Psoas muscle (tissue), 8 donors: ENCODE measurements around the gene ATL1. TPM values are rescaled to one million over a fixed set of nuclear protein-coding genes. Genes with fewer than 3 reads are reported as not detected.

Source experiments
- ATAC-seq, 4 donors: fragments of 200-7000 bp; cut with Tn5 transposase; one replicate each; pipeline ENCODE4 v1.9.1; 2020; ENCODE audit warnings: moderate library complexity in 3 of 4, mild to moderate bottlenecking in 2 of 4
- DNase-seq, 2 donors: peaks; one replicate each; pipeline ENCODE4 v3.0.0-alpha.2; 2020
- H3K27ac ChIP-seq: fragments of 200-600 bp; one replicate; pipeline ENCODE4 v1.8.0; 2022
- H3K27me3 ChIP-seq, 3 donors: fragments of 200-600 bp in 1 of 3; one replicate each; pipeline versions ENCODE4 v1.6.1 to v1.8.0; 2013 to 2022; ENCODE audit warnings: low read length in 2 of 3, mild to moderate bottlenecking in 2 of 3, moderate library complexity in 1 of 3; ENCODE audit not compliant: insufficient read depth in 3 of 3
- H3K36me3 ChIP-seq, 2 donors: fragments of 200-600 bp in 1 of 2; one replicate each; pipeline versions ENCODE4 v1.6.1 to v1.8.0; 2013 to 2022; ENCODE audit warnings: low read depth in 1 of 2, mild to moderate bottlenecking in 1 of 2, moderate library complexity in 1 of 2; ENCODE audit not compliant: insufficient read depth in 1 of 2
- H3K4me1 ChIP-seq: fragments of 200-600 bp; one replicate; pipeline ENCODE4 v1.8.0; 2022
- H3K4me3 ChIP-seq: fragments of 200-600 bp; one replicate; pipeline ENCODE4 v1.8.0; 2022; ENCODE audit warnings: mild to moderate bottlenecking
- H3K9me3 ChIP-seq: fragments of 200-600 bp; one replicate; pipeline ENCODE4 v1.8.0; 2022
- CTCF ChIP-seq: fragments of 200-600 bp; IDR thresholded peaks from one replicate; pipeline ENCODE4 v1.8.0; 2022; ENCODE audit warnings: antibody characterized with exemption
- WGBS, 3 donors: extraction: QIAGEN DNeasy Blood & Tissue Kit; methylation state at CpG; one replicate each; pipeline versions ENCODE4 v1.1.6 to v1.1.7; 2013; 5-methylcytosine and 5-hydroxymethylcytosine counted together
- intact Hi-C, 2 donors: fragments of 100-400 bp; cut with DNase I; formaldehyde crosslinking; loops; one replicate each; pipeline versions ENCODE4 v1.11.0 to v1.14.2; 2022
- polyA plus RNA-seq, 3 donors: library from polyadenylated mRNA; stranded (reverse); fragments of 200-250 nt; gene quantifications; one replicate each; pipeline ENCODE4 v1.2.3, GENCODE V29; 2013
- total RNA-seq, 4 donors: library from RNA; stranded (reverse); fragmentation: NEBNext Ultra II Directional in 2 of 4; extraction: Animal tissue kit (Norgen Biotek cat#: 25700) in 2 of 4; gene quantifications; one replicate each; pipeline versions ENCODE4 v1.2.1 to v1.2.4, GENCODE V29; 2021 to 2023
- donor health status: healthy with polysubstance abuse.
- donor health status: DM: no; HTN: no; CAD: no; lungs with moderate emphysema.
- donor health status: Bipolar disorder and iron deficiency.
- donor health status: healthy.
- donor health status: DM: yes; HTN: yes; CAD: no.
- donor health status: DM: no; HTN: no; CAD: no.
- donor health status: DM: no; HTN: no; CAD: no.
- donor health status: DM: yes; HTN: yes; CAD: no.

Gene ATL1
- total and polyA plus RNA-seq, 7 donors = 0.43 to 1.4 (median 0.64) TPM

DNA sequence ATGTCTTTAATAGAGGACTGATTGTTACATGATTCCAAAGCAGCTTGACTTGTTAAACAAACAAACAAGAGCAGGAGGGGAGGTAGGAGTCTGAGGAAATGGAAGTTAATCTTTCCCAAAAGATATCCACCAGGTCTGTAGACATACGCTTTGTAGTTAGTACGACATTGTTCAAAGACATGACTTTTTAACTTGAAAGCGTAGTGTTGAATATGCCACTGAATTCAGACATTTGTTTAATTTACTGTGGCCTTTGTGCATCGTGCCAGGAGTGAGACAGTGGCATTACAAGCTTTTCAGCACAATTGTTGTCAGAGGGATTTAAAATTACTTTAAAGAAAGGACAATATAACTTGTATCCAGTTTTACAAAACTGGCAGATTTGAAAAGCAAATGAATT is 55.1 kb downstream of the ATL1 start:
- 61 to 75% (median 62%) methylated on average over 4 of the region's 4 CpGs for WGBS, 3 donors
- no peak overlapping the region for H3K4me3 ChIP-seq
- peaks cover 0 to 4% of the 10 kb centered on the region in 2 donors for H3K36me3 ChIP-seq
- ATAC-seq (no peak), DNase-seq (no peak)
- no peaks in the 10 kb centered on the region for H3K27me3 ChIP-seq
- H3K27ac ChIP-seq = no peak overlapping the region
- intact Hi-C loops = loop anchor here in 1 of 2 donors (5.0 kb wide), 1 partner anchor 157 kb away; no protein-coding TSS in a partner anchor
- H3K9me3 ChIP-seq = no peaks in the 10 kb centered on the region
- H3K4me1 ChIP-seq = no peaks in the 10 kb centered on the region
- no peak for TF ChIP-seq CTCF

DNA sequence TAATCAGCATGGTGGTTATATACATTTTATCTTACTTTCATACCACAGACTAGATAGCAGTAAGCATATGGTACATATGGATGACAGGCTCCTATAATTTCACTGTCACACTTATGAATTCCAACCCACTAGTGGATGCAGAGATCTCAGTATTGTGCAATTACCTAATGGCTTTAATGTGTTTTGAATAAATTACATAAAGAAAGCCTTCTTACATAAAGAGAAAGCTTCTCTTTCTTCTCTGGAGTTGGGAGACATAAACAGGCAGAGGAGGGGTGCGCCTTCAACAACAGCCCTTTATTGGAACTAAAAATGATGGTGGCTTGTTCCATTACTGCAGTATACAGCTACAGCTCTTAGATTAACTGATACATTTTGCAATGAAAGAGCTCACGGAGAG is 55.6 kb downstream of the ATL1 start:
- TF ChIP-seq CTCF = no peak
- H3K4me3 ChIP-seq = no peak overlapping the region
- no peaks in the 10 kb centered on the region for H3K4me1 ChIP-seq
- intact Hi-C loops = loop anchor here in 1 of 2 donors (5.0 kb wide), 1 partner anchor 157 kb away; no protein-coding TSS in a partner anchor
- no peaks in the 10 kb centered on the region for H3K9me3 ChIP-seq
- peaks cover 0 to 4% of the 10 kb centered on the region in 2 donors for H3K36me3 ChIP-seq
- H3K27ac ChIP-seq = no peak overlapping the region
- no peak for DNase-seq
- WGBS, 3 donors = 98 to 99% (median 99%) methylated on average over 2 of the region's 2 CpGs
- no peaks in the 10 kb centered on the region for H3K27me3 ChIP-seq
- no peak for ATAC-seq

GRCh38 chr14:50616275-50616674 is 56.3 kb downstream of the ATL1 start:
- H3K27ac ChIP-seq = no peak overlapping the region
- no peak for ATAC-seq
- no peak for DNase-seq
- no peaks in the 10 kb centered on the region for H3K4me1 ChIP-seq
- 93 to 98% (median 94%) methylated on average over 2 of the region's 2 CpGs for WGBS, 3 donors
- peaks cover 0 to 4% of the 10 kb centered on the region in 2 donors for H3K36me3 ChIP-seq
- no peak for TF ChIP-seq CTCF
- no peak overlapping the region for H3K4me3 ChIP-seq
- H3K9me3 ChIP-seq = no peaks in the 10 kb centered on the region
- intact Hi-C loops = loop anchor here in 1 of 2 donors (5.0 kb wide), 1 partner anchor 156 kb away; no protein-coding TSS in a partner anchor
- H3K27me3 ChIP-seq = no peaks in the 10 kb centered on the region

- Histone ChIP-seq H3K36me3 (peaks cover 0 to 4% of the 10 kb centered on the region in 2 donors), H3K4me3 (no peak overlapping the region), H3K9me3 (no peaks in the 10 kb centered on the region), H3K27me3 (no peaks in the 10 kb centered on the region), H3K4me1 (no peaks in the 10 kb centered on the region), H3K27ac (no peak overlapping the region)
- intact Hi-C loops = loop anchor here in 1 of 2 donors (5.0 kb wide), 1 partner anchor 153 kb away; no protein-coding TSS in a partner anchor
- WGBS, 3 donors = 75 to 78% (median 78%) methylated on average over 5 of the region's 5 CpGs
- ATAC-seq (peak in 3 of 4 donors; percentile 47 to 74 (median 49)), DNase-seq (no peak)
- TF ChIP-seq CTCF = peak; percentile 56
Measured at GRCh38 chr14:50619569-50620141, 59.7 kb downstream of the ATL1 start.

DNA sequence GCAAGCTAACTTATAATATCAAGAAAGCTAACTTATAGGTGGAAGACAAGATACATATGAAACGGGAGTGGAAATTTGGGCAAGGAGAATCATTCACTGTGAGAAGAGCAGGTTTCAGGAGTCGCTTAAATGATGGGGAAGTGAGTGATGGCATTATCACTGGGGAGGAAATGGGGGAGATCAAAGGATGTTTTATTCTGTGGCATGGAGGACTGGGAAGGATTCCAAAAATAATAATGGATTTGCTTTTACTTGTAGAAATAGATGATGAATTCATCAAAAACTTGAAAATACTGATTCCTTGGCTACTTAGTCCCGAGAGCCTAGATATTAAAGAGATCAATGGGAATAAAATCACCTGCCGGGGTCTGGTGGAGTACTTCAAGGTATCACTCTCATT is 60.4 kb downstream of the ATL1 start:
- ATAC-seq = no peak
- intact Hi-C loops = no loop called here
- H3K9me3 ChIP-seq = no peaks in the 10 kb centered on the region
- no peak overlapping the region for H3K27ac ChIP-seq
- H3K36me3 ChIP-seq = peaks cover 0 to 4% of the 10 kb centered on the region in 2 donors
- 85 to 91% (median 86%) methylated on average over 4 of the region's 4 CpGs for WGBS, 3 donors
- no peak for TF ChIP-seq CTCF
- DNase-seq = no peak
- H3K4me3 ChIP-seq = no peak overlapping the region
- no peaks in the 10 kb centered on the region for H3K27me3 ChIP-seq
- no peaks in the 10 kb centered on the region for H3K4me1 ChIP-seq
